ENCODE data around the gene CDH13. TPM values are rescaled to one million over a fixed set of nuclear protein-coding genes. Genes with fewer than 3 reads are reported as not detected.

CDH13 gene
- total and polyA plus RNA-seq, 2 of the 8 experiments (the other 6 are each of a cell fraction or from before 2014, with no cell fraction given), result 2.3 to 2.4 TPM

- H3K9me3 ChIP-seq (ENCODE audit: insufficient read depth in 2 of 2, low read depth in 1 of 2, low read length in 1 of 2), result no peaks in the 10 kb centered on the region
- H2BK120ac ChIP-seq (replicated peaks; ENCODE audit: low read depth, low read length), result no peak overlapping the region
- H4K5ac ChIP-seq (ENCODE audit: insufficient read length, low read depth, low read length), result no peak overlapping the region
- no peak overlapping the region for H2AK5ac ChIP-seq (ENCODE audit: low read depth, low read length)
- H2BK12ac ChIP-seq (ENCODE audit: low read depth, low read length), result no peak overlapping the region
- no peaks in the 10 kb centered on the region for H3K23me2 ChIP-seq (ENCODE audit: low read depth, low read length)
- H3K4me1 ChIP-seq (replicated peaks in 1 of 4; ENCODE audit: control insufficient read depth in 3 of 4, insufficient read depth in 4 of 4, low read length in 3 of 4), result no peaks in the 10 kb centered on the region
- H2BK5ac ChIP-seq (ENCODE audit: low read depth, low read length), result no peak overlapping the region
- no peaks in the 10 kb centered on the region for H3K27me3 ChIP-seq (replicated peaks in 1 of 4; ENCODE audit: control insufficient read depth in 3 of 4, extremely low read depth in 1 of 4, insufficient read depth in 3 of 4, low read length in 3 of 4)
- no peaks in the 10 kb centered on the region; the same call in 1 of the 2 replicates for H3K79me1 ChIP-seq (ENCODE audit: low read depth, low read length)
- no peak overlapping the region for H3K14ac ChIP-seq (ENCODE audit: insufficient read length)
- no peak overlapping the region for H2AFZ ChIP-seq (ENCODE audit: low read length)
- ChIA-PET POLR2A (ENCODE audit: partially characterized antibody) (no interaction called here), CTCF (ENCODE audit: partially characterized antibody) (no interaction called here)
- H3K9ac ChIP-seq (replicated peaks in 1 of 4; ENCODE audit: extremely low read depth in 1 of 4, low read depth in 3 of 4, low read length in 3 of 4), result no peak overlapping the region
- TF ChIP-seq TAF7 (optimal IDR thresholded peaks at IDR 0.05; ENCODE audit: borderline replicate concordance, low read depth, low read length), result no peak
- TF ChIP-seq CBX8 (IDR thresholded peaks at IDR 0.05; ENCODE audit: borderline replicate concordance, low read depth, low read length), result no peak
- no peak for TF ChIP-seq CTBP2 (IDR thresholded peaks at IDR 0.05; ENCODE audit: borderline replicate concordance, insufficient read depth, insufficient read length, low read length)
- no peak for TF ChIP-seq CBX5 (IDR thresholded peaks at IDR 0.05; ENCODE audit: low read depth, low read length)
- no peak for TF ChIP-seq TEAD4 (IDR thresholded peaks at IDR 0.05; ENCODE audit: low read depth, low read length)
- no peak for TF ChIP-seq SIX5 (IDR thresholded peaks at IDR 0.05; ENCODE audit: low read depth, low read length)
- TF ChIP-seq CHD2 (IDR thresholded peaks at IDR 0.05; ENCODE audit: low read length), result no peak
- TF ChIP-seq SIN3A (conservative IDR thresholded peaks at IDR 0.05 in 1 of 2, IDR thresholded peaks at IDR 0.05 in 1 of 2; ENCODE audit: low read depth in 1 of 2, low read length in 2 of 2), result no peak
- TF ChIP-seq KDM4A (IDR thresholded peaks at IDR 0.05; ENCODE audit: low read depth, low read length, severe bottlenecking), result no peak
- no peak for TF ChIP-seq SP1 (IDR thresholded peaks at IDR 0.05; ENCODE audit: low read depth, low read length)
- TF ChIP-seq POLR2AphosphoS5 (IDR thresholded peaks at IDR 0.05; ENCODE audit: low read depth, low read length), result no peak
- TF ChIP-seq RNF2 (IDR thresholded peaks at IDR 0.05; ENCODE audit: borderline replicate concordance, low read depth, low read length, missing control alignments, poor library complexity, severe bottlenecking), result no peak
- TF ChIP-seq KDM1A (IDR thresholded peaks at IDR 0.05; ENCODE audit: borderline replicate concordance, low read length), result no peak
- H3K79me2 ChIP-seq (ENCODE audit: control insufficient read depth in 1 of 2, insufficient read depth in 2 of 2, low read length in 2 of 2), result no peaks in the 10 kb centered on the region
- no peak overlapping the region for H2BK15ac ChIP-seq (ENCODE audit: low read length)
- H4K20me1 ChIP-seq (replicated peaks in 1 of 2; ENCODE audit: control insufficient read depth in 1 of 2, insufficient read depth in 2 of 2, low read length in 2 of 2), result no peaks in the 10 kb centered on the region
- no peak overlapping the region for H3K27ac ChIP-seq (ENCODE audit: low read depth, low read length)
- no peak overlapping the region for H2BK20ac ChIP-seq (ENCODE audit: low read length)
- 95% methylated on average over 5 of the region's 5 CpGs; no CpG with 5 or more reads in 1 of the 2 experiments for WGBS, 2 experiments (ENCODE audit: extremely low coverage in 1 of 2, insufficient coverage in 1 of 2, insufficient read length in 1 of 2, insufficient replicate concordance in 2 of 2, low coverage in 1 of 2, low lambda C conversion rate in 2 of 2, missing lambda C conversion rate in 1 of 2)
- FAIRE-seq (no peak), DNase-seq (ENCODE audit: low read depth in 1 of 2, low spot score in 2 of 2) (no peak)
- H3K36me3 ChIP-seq (ENCODE audit: control insufficient read depth in 2 of 4, insufficient read depth in 4 of 4, low read length in 3 of 4), result no peaks in the 10 kb centered on the region
- H3K56ac ChIP-seq (replicated peaks; ENCODE audit: insufficient read length, low read depth, low read length), result no peak overlapping the region
- H4K91ac ChIP-seq (replicated peaks; ENCODE audit: insufficient read length, low read length), result no peak overlapping the region
- H3K23ac ChIP-seq (ENCODE audit: insufficient read length), result no peak overlapping the region
- H3K4me3 ChIP-seq (ENCODE audit: extremely low read depth in 1 of 4, insufficient read depth in 2 of 4, low read depth in 3 of 4, low read length in 4 of 4), result no peak overlapping the region
- no peak overlapping the region for H4K8ac ChIP-seq (ENCODE audit: extremely low read depth, insufficient read depth, low read length)
- H3K4me2 ChIP-seq (ENCODE audit: insufficient read depth in 1 of 2, low read depth in 2 of 2, low read length in 2 of 2), result no peak overlapping the region
- no peak overlapping the region for H3K4ac ChIP-seq (replicated peaks; ENCODE audit: insufficient read length, low read depth, low read length)
- H3K18ac ChIP-seq (ENCODE audit: extremely low read depth, low read length), result no peak overlapping the region
Observed at GRCh38 chr16:82769845-82770244, 143.1 kb downstream of the CDH13 start.
